Adrenal gland (tissue), 12 donors: ENCODE measurements around the gene ASF1A. TPM values are rescaled to one million over a fixed set of nuclear protein-coding genes. Genes with fewer than 3 reads are reported as not detected.

Experiments
- DNase-seq, 7 donors: peaks; one replicate each; pipeline ENCODE4 v3.0.0-alpha.2; 2019 to 2020
- H3K27ac ChIP-seq, 5 donors: fragments of 200-600 bp; sonication (generic) in 4 of 5; 1 replicate in 3 of 5; 2 replicates in 2 of 5; pipeline versions ENCODE4 v1.5.1 to v1.8.0; 2016 to 2020; ENCODE audit warnings: mild to moderate bottlenecking in 1 of 5
- H3K27me3 ChIP-seq: fragments of 200-600 bp; 2 replicates; pipeline ENCODE4 v1.8.0; 2021
- H3K36me3 ChIP-seq, 2 donors: fragments of 200-600 bp; replicated peaks in 1 of 2; 1 replicate in 1 of 2; 2 replicates in 1 of 2; pipeline versions ENCODE4 v1.5.1 to v1.8.0; 2018 to 2022
- H3K4me1 ChIP-seq, 2 donors: fragments of 200-600 bp; replicated peaks in 1 of 2; 1 replicate in 1 of 2; 2 replicates in 1 of 2; pipeline versions ENCODE4 v1.5.1 to v1.8.0; 2018 to 2021
- H3K4me3 ChIP-seq, 4 donors: fragments of 200-600 bp; sonication (generic) in 3 of 4; one replicate each; pipeline ENCODE4 v1.5.1; 2016 to 2018
- H3K9me3 ChIP-seq, 3 donors: fragments of 200-600 bp; sonication (generic) in 1 of 3; replicated peaks in 1 of 3; 1 replicate in 2 of 3; 2 replicates in 1 of 3; pipeline versions ENCODE4 v1.5.1 to v1.8.0; 2016 to 2021
- POLR2A ChIP-seq, 2 donors: fragments of 450-650 bp; IDR thresholded peaks; one replicate each; pipeline ENCODE4 v1.6.1; 2017; ENCODE audit warnings: antibody characterized with exemption in 2 of 2, mild to moderate bottlenecking in 2 of 2, moderate library complexity in 1 of 2
- WGBS, 4 donors: extraction: QIAGEN DNeasy Blood & Tissue Kit in 2 of 4; methylation state at CpG; one replicate each; pipeline versions ENCODE4 v1.1.5 to v1.1.7; 2013 to 2017; 5-methylcytosine and 5-hydroxymethylcytosine counted together
- intact Hi-C, 2 donors: fragments of 100-400 bp; cut with DNase I; formaldehyde crosslinking; loops; one replicate each; pipeline versions ENCODE4 v1.14.1 to v1.15.0; 2022 to 2023
- polyA plus RNA-seq, 3 donors: library from polyadenylated mRNA; stranded (reverse); fragments of 200-250 nt in 2 of 3; fragments of 350-450 nt in 1 of 3; fragmentation: Illumina TruSeq in 1 of 3; extraction: RNeasy Lipid Tissue Mini Kit (QIAGEN cat#74804) in 1 of 3; gene quantifications; one replicate each; pipeline ENCODE4 v1.2.3, GENCODE V29; 2013 to 2014
- total RNA-seq, 9 donors: library from RNA; depleted of rRNA in 4 of 9; stranded (reverse); fragments of >200 nt in 4 of 9; fragments of 120-200 nt in 1 of 9; fragmentation: NEBNext Ultra II Directional in 1 of 9; extraction: Animal tissue kit (Norgen Biotek cat#: 25700) in 1 of 9; gene quantifications; one replicate each; pipeline versions ENCODE4 v1.1.0 to v1.2.4, GENCODE V29; 2013 to 2023
- TF ChIP-seq, protein P1 (sequence below), 6 experiments: fragments of 450-650 bp in 4 of 6; fragments of 200-600 bp in 2 of 6; sonication (generic) in 1 of 6; IDR thresholded peaks; 1 replicate in 5 of 6; 2 replicates in 1 of 6; pipeline versions ENCODE4 v1.5.1 to v1.8.0; 2016 to 2021; ENCODE audit warnings: antibody characterized with exemption in 6 of 6, mild to moderate bottlenecking in 2 of 6, moderate library complexity in 1 of 6
- donor health status: healthy with polysubstance abuse.
- donor health status: Bipolar disorder and iron deficiency.
- donor health status: DM: yes; HTN: yes; CAD: no.
- donor health status: DM: no; HTN: no; CAD: no.
- donor health status: DM: no; HTN: no; CAD: no.
- donor health status: DM: yes; HTN: yes; CAD: no.

The ASF1A gene
- total and polyA plus RNA-seq, 12 donors = 8.7 to 107 (median 21.5) TPM

DNA sequence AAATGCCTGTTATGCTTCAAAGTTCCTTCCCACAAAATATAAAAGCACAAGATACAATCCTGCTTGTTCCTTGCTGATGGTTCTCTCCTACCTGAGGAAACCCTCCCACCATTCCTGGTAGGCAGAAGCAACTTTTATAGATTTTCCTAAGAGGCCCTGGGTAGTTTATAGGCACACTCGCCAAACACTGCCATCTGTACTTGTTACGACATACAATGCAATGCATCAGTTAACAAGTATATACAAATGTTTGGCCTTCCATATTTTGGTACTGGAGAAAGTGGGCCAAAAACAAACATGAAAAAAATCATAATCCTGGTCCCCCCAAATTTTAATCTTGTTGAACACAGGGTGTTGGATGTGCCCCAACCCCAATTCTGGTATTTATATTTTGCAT, 24.4 kb downstream of the ASF1A start:
- H3K27me3 ChIP-seq = no peaks in the 10 kb centered on the region
- no peak overlapping the region for H3K27ac ChIP-seq
- no peak for TF ChIP-seq POLR2A (IDR thresholded peaks at IDR 0.05)
- TF ChIP-seq, protein P1, sequence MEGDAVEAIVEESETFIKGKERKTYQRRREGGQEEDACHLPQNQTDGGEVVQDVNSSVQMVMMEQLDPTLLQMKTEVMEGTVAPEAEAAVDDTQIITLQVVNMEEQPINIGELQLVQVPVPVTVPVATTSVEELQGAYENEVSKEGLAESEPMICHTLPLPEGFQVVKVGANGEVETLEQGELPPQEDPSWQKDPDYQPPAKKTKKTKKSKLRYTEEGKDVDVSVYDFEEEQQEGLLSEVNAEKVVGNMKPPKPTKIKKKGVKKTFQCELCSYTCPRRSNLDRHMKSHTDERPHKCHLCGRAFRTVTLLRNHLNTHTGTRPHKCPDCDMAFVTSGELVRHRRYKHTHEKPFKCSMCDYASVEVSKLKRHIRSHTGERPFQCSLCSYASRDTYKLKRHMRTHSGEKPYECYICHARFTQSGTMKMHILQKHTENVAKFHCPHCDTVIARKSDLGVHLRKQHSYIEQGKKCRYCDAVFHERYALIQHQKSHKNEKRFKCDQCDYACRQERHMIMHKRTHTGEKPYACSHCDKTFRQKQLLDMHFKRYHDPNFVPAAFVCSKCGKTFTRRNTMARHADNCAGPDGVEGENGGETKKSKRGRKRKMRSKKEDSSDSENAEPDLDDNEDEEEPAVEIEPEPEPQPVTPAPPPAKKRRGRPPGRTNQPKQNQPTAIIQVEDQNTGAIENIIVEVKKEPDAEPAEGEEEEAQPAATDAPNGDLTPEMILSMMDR (IDR thresholded peaks at IDR 0.05) = no peak
- WGBS, 4 donors = 89 to 97% (median 95%) methylated on average over 2 of the region's 2 CpGs
- H3K4me1 ChIP-seq = no peaks in the 10 kb centered on the region
- H3K36me3 ChIP-seq = peaks cover 0 to 22% of the 10 kb centered on the region in 2 donors
- H3K9me3 ChIP-seq = no peaks in the 10 kb centered on the region
- no peak overlapping the region for H3K4me3 ChIP-seq
- intact Hi-C loops = no loop called here
- DNase-seq = no peak

DNA sequence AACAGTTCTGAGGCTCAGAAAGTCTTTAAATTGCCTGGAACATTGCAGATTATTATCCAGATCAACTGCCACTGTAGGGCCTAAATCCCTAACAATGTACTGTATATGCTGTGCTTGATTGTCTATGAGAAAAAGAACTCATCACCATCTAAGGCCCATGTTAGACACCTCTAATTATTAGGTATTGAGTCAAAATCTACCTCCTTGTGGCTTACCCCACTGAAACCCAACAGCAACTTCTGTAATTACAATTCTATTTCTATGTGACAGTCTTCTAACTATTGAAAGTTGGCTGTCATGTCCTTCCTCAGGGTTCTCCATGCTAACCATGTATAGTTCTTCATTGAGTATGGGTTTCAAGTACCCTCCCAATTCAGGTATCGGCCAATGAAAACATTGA, 27.1 kb downstream of the ASF1A start:
- Histone ChIP-seq H3K27ac (no peak overlapping the region), H3K9me3 (no peaks in the 10 kb centered on the region), H3K27me3 (no peaks in the 10 kb centered on the region), H3K4me3 (no peak overlapping the region), H3K4me1 (no peaks in the 10 kb centered on the region), H3K36me3 (peaks cover 0 to 22% of the 10 kb centered on the region in 2 donors)
- WGBS, 4 donors = 95 to 100% (median 99%) methylated on average over 1 of the region's 1 CpG
- intact Hi-C loops = no loop called here
- TF ChIP-seq POLR2A (IDR thresholded peaks at IDR 0.05) = no peak
- TF ChIP-seq, protein P1 (IDR thresholded peaks at IDR 0.05) = no peak
- DNase-seq = no peak

DNA sequence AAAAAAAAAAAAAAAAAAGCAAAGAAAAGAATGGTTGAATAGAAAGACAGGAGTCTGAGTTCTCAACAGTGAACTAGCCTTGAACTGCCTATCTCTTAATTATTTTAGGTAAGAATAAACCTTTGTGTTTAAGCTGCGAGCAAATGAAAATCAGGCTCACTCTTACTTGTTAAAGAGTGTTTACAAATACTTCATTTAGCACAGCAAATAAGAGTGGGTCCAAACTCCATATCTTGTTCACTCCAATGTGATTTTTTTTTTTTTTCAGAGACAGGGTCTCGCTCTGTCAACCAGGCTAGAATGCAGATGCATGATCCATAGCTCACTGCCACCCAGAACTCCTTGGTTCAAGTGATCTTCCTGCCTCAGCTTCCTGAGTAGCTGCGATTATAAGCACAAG, 29.1 kb downstream of the ASF1A start:
- WGBS, 4 donors = 92 to 96% (median 93%) methylated on average over 3 of the region's 3 CpGs
- intact Hi-C loops = no loop called here
- Histone ChIP-seq H3K4me1 (no peaks in the 10 kb centered on the region), H3K27ac (no peak overlapping the region), H3K4me3 (no peak overlapping the region), H3K9me3 (no peaks in the 10 kb centered on the region), H3K36me3 (peaks cover 0 to 22% of the 10 kb centered on the region in 2 donors), H3K27me3 (no peaks in the 10 kb centered on the region)
- TF ChIP-seq, protein P1 (IDR thresholded peaks at IDR 0.05) = no peak
- TF ChIP-seq POLR2A (IDR thresholded peaks at IDR 0.05) = no peak
- DNase-seq = no peak

DNA sequence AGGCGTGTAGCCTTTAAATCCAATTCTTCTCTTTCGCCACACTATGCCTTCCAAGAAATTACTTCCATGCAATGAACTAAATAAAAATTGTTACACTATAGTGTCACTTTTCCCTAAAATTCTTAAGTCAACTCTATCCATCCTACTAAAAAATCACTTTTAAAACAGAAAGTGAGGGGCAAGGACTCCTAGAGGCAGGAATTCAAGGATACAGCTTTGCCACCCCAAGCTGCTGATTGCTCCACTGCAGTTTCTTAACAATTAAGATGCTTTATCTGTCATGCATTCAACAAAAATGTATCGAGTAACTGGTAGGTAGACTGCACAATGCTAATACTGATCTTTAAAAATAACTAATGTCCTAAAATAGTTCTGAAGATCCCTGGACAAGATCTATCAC, 36.7 kb downstream of the ASF1A start:
- Histone ChIP-seq H3K9me3 (no peaks in the 10 kb centered on the region), H3K36me3 (peaks cover 0 to 15% of the 10 kb centered on the region in 2 donors), H3K27me3 (no peaks in the 10 kb centered on the region), H3K4me1 (peaks cover 5 to 20% of the 10 kb centered on the region in 2 donors), H3K27ac (no peak overlapping the region), H3K4me3 (no peak overlapping the region)
- intact Hi-C loops = no loop called here
- WGBS, 4 donors = 94 to 98% (median 95%) methylated on average over 3 of the region's 3 CpGs
- DNase-seq = no peak
- TF ChIP-seq POLR2A (IDR thresholded peaks at IDR 0.05) = no peak
- TF ChIP-seq, protein P1 (IDR thresholded peaks at IDR 0.05) = no peak
